Activated CD8-positive, alpha-beta memory T cell treated with anti-CD3 and anti-CD28 coated beads for 36 hours (primary cell): Measurements from ENCODE around the gene TCF15. TPM values are rescaled to one million over a fixed set of nuclear protein-coding genes. Genes with fewer than 3 reads are reported as not detected.

Source experiments
- CTCF ChIA-PET: fragments of 350-600 bp; sonication (Branson Sonifier 250); formaldehyde crosslinking; loops from one replicate; lab custom pipeline; 2021; ENCODE audit warnings: antibody characterized with exemption; lab: Charles Lee
- POLR2A ChIA-PET: fragments of 350-600 bp; sonication (Branson Sonifier 250); formaldehyde crosslinking; loops from one replicate; lab custom pipeline; 2021; ENCODE audit warnings: antibody characterized with exemption; lab: Charles Lee
- total RNA-seq, 2 experiments: library from RNA; stranded (reverse); gene quantifications; one replicate each; pipeline ENCODE4 v1.2.3, GENCODE V29; 2021

The TCF15 gene
- total RNA-seq, 2 experiments from 2014 or later, result not detected

- ChIA-PET POLR2A (no interaction called here), CTCF (no interaction called here)
Measured at GRCh38 chr20:621125-621756, 11.1 kb upstream of the TCF15 start.

- POLR2A ChIA-PET, result no interaction called here
- CTCF ChIA-PET, result no interaction called here
Measured at GRCh38 chr20:620246-620645, 10.1 kb upstream of the TCF15 start.

GRCh38 chr20:618980-619379, 8.9 kb upstream of the TCF15 start:
- ChIA-PET CTCF (no interaction called here), POLR2A (no interaction called here)

- CTCF ChIA-PET, result no interaction called here
Measured at GRCh38 chr20:617934-618690, 8.0 kb upstream of the TCF15 start.

GRCh38 chr20:615514-615913, 5.4 kb upstream of the TCF15 start:
- ChIA-PET CTCF (interaction anchor here (0.7 kb wide), 1 partner anchor 220 kb away, joined by 3 read pairs; no protein-coding TSS in a partner anchor), POLR2A (no interaction called here)

More at GRCh38 chr20:617934-618690, 8.0 kb upstream of the TCF15 start:
- POLR2A ChIA-PET, result no interaction called here

- CTCF ChIA-PET, result interaction anchor here (2.3 kb wide), 1 partner anchor 34 kb away, joined by 5 read pairs; no protein-coding TSS in a partner anchor
- POLR2A ChIA-PET, result no interaction called here
Measured at GRCh38 chr20:611843-612185, 1.7 kb upstream of the TCF15 start.

GRCh38 chr20:611047-611842, 1.1 kb upstream of the TCF15 start:
- ChIA-PET CTCF (interaction anchor here (2.3 kb wide), 1 partner anchor 34 kb away, joined by 5 read pairs; no protein-coding TSS in a partner anchor), POLR2A (no interaction called here)

- POLR2A ChIA-PET, result no interaction called here
- CTCF ChIA-PET, result interaction anchor here (2.3 kb wide), 1 partner anchor 36 kb away, joined by 5 read pairs; no protein-coding TSS in a partner anchor
Measured at GRCh38 chr20:609371-609964, 641 bp downstream of the TCF15 start.

- ChIA-PET CTCF (no interaction called here), POLR2A (no interaction called here)
Measured at GRCh38 chr20:608970-609369, 1.1 kb downstream of the TCF15 start.

- CTCF ChIA-PET, result no interaction called here
Measured at GRCh38 chr20:607476-607875, 2.6 kb downstream of the TCF15 start.

GRCh38 chr20:605237-605636, 4.9 kb downstream of the TCF15 start:
- ChIA-PET POLR2A (no interaction called here), CTCF (no interaction called here)

More at GRCh38 chr20:607476-607875, 2.6 kb downstream of the TCF15 start:
- POLR2A ChIA-PET, result no interaction called here

- POLR2A ChIA-PET, result no interaction called here
- CTCF ChIA-PET, result interaction anchor here (1.1 to 1.2 kb wide), 2 partner anchors 42 to 64 kb away, joined by 3 read pairs; no protein-coding TSS in a partner anchor
Measured at GRCh38 chr20:603116-603640, 6.9 kb downstream of the TCF15 start.

- ChIA-PET CTCF (interaction anchor here (1.1 to 1.2 kb wide), 2 partner anchors 43 to 65 kb away, joined by 3 read pairs; no protein-coding TSS in a partner anchor), POLR2A (no interaction called here)
Measured at GRCh38 chr20:602111-602970, 7.8 kb downstream of the TCF15 start.

- POLR2A ChIA-PET, result no interaction called here
- CTCF ChIA-PET, result no interaction called here
Measured at GRCh38 chr20:600736-601135, 9.4 kb downstream of the TCF15 start.

GRCh38 chr20:600141-600540, 10.0 kb downstream of the TCF15 start:
- CTCF ChIA-PET, result interaction anchor here (0.6 kb wide), 1 partner anchor 387 kb away, joined by 3 read pairs; no protein-coding TSS in a partner anchor

GRCh38 chr20:598133-598850, 11.8 kb downstream of the TCF15 start:
- ChIA-PET POLR2A (no interaction called here), CTCF (no interaction called here)

More at GRCh38 chr20:600141-600540, 10.0 kb downstream of the TCF15 start:
- POLR2A ChIA-PET, result no interaction called here

- ChIA-PET CTCF (no interaction called here), POLR2A (no interaction called here)
Measured at GRCh38 chr20:597560-597959, 12.5 kb downstream of the TCF15 start.
